Fibroblast of the aortic adventitia (primary cell): ENCODE measurements around the gene CDCA3. TPM values are rescaled to one million over a fixed set of nuclear protein-coding genes. Genes with fewer than 3 reads are reported as not detected.

Experiments
- DNase-seq: peaks from one replicate; pipeline ENCODE4 v3.0.0-alpha.2; 2010; ENCODE audit warnings: low read depth
- H3K4me3 ChIP-seq: 2 replicates; pipeline ENCODE4 v1.5.1; 2011; ENCODE audit warnings: low read depth, mild to moderate bottlenecking, control low read depth, low read length, moderate library complexity
- CTCF ChIP-seq: IDR thresholded peaks from 2 replicates; pipeline ENCODE4 v1.5.1; 2011; ENCODE audit warnings: mild to moderate bottlenecking, low read length, control low read depth, inconsistent platforms; ENCODE audit not compliant: insufficient read depth
- total RNA-seq: library from RNA; depleted of rRNA; stranded (reverse); fragments of >200 nt; gene quantifications from 2 replicates; pipeline ENCODE4 v1.2.3, GENCODE V29; 2012; ENCODE audit warnings: low replicate concordance

CDCA3 gene
- total RNA-seq, 1 donor = 23.5 TPM

- DNase-seq = no peak
- TF ChIP-seq CTCF = no peak
Observed at GRCh38 chr12:6818645-6819044, 32.4 kb downstream of the CDCA3 start.

DNA sequence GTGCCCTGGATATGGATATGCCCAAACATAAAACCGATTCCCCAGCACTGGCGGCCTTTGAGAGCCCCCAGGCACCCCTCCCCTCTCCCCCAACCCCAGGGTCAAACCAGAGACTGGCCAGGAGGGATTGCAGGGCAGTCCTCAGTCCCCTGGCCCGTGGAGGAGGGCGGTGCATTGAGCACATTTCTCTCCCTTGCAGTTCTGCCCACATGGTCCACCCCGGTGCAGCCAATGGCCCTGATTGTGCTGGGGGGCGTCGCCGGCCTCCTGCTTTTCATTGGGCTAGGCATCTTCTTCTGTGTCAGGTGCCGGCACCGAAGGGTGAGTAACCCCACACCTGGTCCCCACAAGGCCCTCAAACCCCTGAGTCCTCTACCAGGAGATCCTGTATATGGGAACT, 32.9 kb downstream of the CDCA3 start:
- DNase-seq = no peak
- H3K4me3 ChIP-seq = no peak overlapping the region
- TF ChIP-seq CTCF = no peak

More at GRCh38 chr12:6818645-6819044, 32.4 kb downstream of the CDCA3 start:
- no peak overlapping the region for H3K4me3 ChIP-seq

GRCh38 chr12:6817662-6818157, 33.4 kb downstream of the CDCA3 start:
- no peak overlapping the region for H3K4me3 ChIP-seq
- DNase-seq = no peak
- no peak for TF ChIP-seq CTCF

GRCh38 chr12:6817098-6817497, 34.0 kb downstream of the CDCA3 start:
- no peak for TF ChIP-seq CTCF
- no peak overlapping the region for H3K4me3 ChIP-seq
- DNase-seq = no peak

DNA sequence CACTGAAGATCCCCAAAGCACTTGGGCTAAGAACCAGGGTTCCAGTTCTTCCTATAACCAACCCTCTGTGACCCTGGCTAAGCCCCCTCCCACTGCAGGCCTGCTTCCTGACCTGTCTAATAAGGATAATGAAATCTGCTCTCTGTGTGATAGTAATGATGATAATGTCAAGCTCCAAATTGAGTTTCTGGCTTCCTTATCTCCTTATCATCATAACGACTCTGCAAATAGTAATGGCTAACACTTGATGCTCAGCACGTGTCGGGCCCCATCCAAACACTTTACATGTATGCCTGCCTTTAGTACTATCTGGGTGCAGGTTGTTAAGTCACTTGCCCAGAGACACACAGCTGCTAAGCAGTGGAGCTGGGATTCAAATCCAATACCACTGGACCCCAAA, 34.5 kb downstream of the CDCA3 start:
- H3K4me3 ChIP-seq = no peak overlapping the region
- no peak for DNase-seq
- no peak for TF ChIP-seq CTCF

- no peak for TF ChIP-seq CTCF
- no peak for DNase-seq
- no peak overlapping the region for H3K4me3 ChIP-seq
Observed at GRCh38 chr12:6813363-6813762, 37.7 kb downstream of the CDCA3 start.

GRCh38 chr12:6810758-6811157, 40.3 kb downstream of the CDCA3 start:
- TF ChIP-seq CTCF = no peak
- H3K4me3 ChIP-seq = no peak overlapping the region
- DNase-seq = no peak
